Measurements from ENCODE around the gene EXD3. TPM values are rescaled to one million over a fixed set of nuclear protein-coding genes. Genes with fewer than 3 reads are reported as not detected.

EXD3 gene
- total and polyA plus RNA-seq, 2 of the 13 experiments (the other 11 are each of a cell fraction or from before 2014, with no cell fraction given), result 2.7 to 4.8 TPM

- TF ChIP-seq ARID5B (CRISPR knock-in tag; IDR thresholded peaks at IDR 0.05), result peak; percentile 79
- no peak for TF ChIP-seq SMC3 (IDR thresholded peaks at IDR 0.05; ENCODE audit: low read length)
- TF ChIP-seq GABPB1 (CRISPR knock-in tag; IDR thresholded peaks at IDR 0.05), result peak; percentile 77
- peak; percentile 91; the same call in 1 of the 2 replicates for TF ChIP-seq ZNF709 (CRISPR knock-in tag; IDR thresholded peaks at IDR 0.05)
- TF ChIP-seq ZNF878 (CRISPR knock-in tag; IDR thresholded peaks at IDR 0.05), result no peak
- no peak for TF ChIP-seq GLMP (CRISPR knock-in tag; IDR thresholded peaks at IDR 0.05; ENCODE audit: borderline replicate concordance)
- peak; percentile 77; the same call in 1 of the 2 replicates for TF ChIP-seq NR0B2 (CRISPR knock-in tag; IDR thresholded peaks at IDR 0.05)
- peak; percentile 97; the same call in 1 of the 2 replicates for TF ChIP-seq ZNF563 (CRISPR knock-in tag; IDR thresholded peaks at IDR 0.05)
- 0 out of 2 replicates have a peak, but pooled peaks have one; percentile 64 for TF ChIP-seq ZNF510 (CRISPR knock-in tag; IDR thresholded peaks at IDR 0.05; ENCODE audit: low read depth)
- no peak for TF ChIP-seq ZNF101 (CRISPR knock-in tag; IDR thresholded peaks at IDR 0.05; ENCODE audit: borderline replicate concordance, low read depth)
- TF ChIP-seq ZFAT (CRISPR knock-in tag; conservative IDR thresholded peaks at IDR 0.05), result no peak
- peak; percentile 86; the same call in 1 of the 2 replicates for TF ChIP-seq ZSCAN25 (CRISPR knock-in tag; IDR thresholded peaks at IDR 0.05)
- no peak for TF ChIP-seq ZNF44 (CRISPR knock-in tag; IDR thresholded peaks at IDR 0.05)
- peak; percentile 39; the same call in 1 of the 2 replicates for TF ChIP-seq FOXO1 (CRISPR knock-in tag; IDR thresholded peaks at IDR 0.05)
- TF ChIP-seq MED8 (CRISPR knock-in tag; IDR thresholded peaks at IDR 0.05; ENCODE audit: insufficient replicate concordance), result peak; percentile 88
- TF ChIP-seq POGZ (CRISPR knock-in tag; IDR thresholded peaks at IDR 0.05), result peak; percentile 55; the same call in 1 of the 2 replicates
- peak; percentile 87 for TF ChIP-seq ETS1 (CRISPR knock-in tag; IDR thresholded peaks at IDR 0.05)
- peak; percentile 94 for TF ChIP-seq WIZ (CRISPR knock-in tag; IDR thresholded peaks at IDR 0.05)
- TF ChIP-seq FOXP4 (CRISPR knock-in tag; IDR thresholded peaks at IDR 0.05), result peak; percentile 65; the same call in 1 of the 2 replicates
- peak; percentile 79; the same call in 1 of the 2 replicates for TF ChIP-seq ZNF224 (CRISPR knock-in tag; IDR thresholded peaks at IDR 0.05)
Observed at GRCh38 chr9:137454597-137455358, 31.8 kb upstream of the EXD3 start (continued).
